ENCODE measurements around the gene CYP3A7. TPM values are rescaled to one million over a fixed set of nuclear protein-coding genes. Genes with fewer than 3 reads are reported as not detected.
"Not testable (repeated sequence)": the region's sequence is repeated elsewhere in the genome, so short reads cannot be mapped to it uniquely, and the experiment has no call there.

The CYP3A7 gene
- not detected in 2 replicates for total RNA-seq (2014; rRNA removed; shearing (Covaris generic))

GRCh38 chr7:99734987-99735386 lies at the start of gene CYP3A7:
TSS of gene CYP3A7 (minus strand) at chr7:99735196. CDS start at chr7:99735093, 103 bp downstream.
- DNase-seq (ENCODE audit: low read depth) = no peak

DNA sequence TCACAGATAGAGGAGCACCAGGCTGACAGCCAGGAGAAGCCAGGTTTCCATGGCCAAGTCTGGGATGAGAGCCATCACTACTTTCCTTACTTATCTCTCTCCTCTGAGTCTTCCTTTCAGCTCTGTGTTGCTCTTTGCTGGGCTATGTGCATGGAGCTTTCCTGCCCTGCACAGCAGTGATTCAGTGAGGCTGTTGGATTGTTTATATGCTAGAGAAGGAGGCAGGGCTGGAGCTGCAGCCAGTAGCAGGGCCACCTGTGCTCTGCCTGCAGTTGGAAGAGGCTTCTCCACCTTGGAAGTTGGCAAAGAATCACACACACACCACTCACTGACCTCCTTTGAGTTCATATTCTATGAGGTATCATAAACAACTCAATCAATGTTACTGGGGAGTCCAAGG lies 49.0 kb upstream of the CYP3A7 start, which contains the start of gene CYP3A4:
Gene CYP3A4 (minus strand): TSS at position 178 of the 400 bp plus-strand sequence. CDS start 103 bp downstream, at position 75.
- no peak for DNase-seq (ENCODE audit: low read depth)

DNA sequence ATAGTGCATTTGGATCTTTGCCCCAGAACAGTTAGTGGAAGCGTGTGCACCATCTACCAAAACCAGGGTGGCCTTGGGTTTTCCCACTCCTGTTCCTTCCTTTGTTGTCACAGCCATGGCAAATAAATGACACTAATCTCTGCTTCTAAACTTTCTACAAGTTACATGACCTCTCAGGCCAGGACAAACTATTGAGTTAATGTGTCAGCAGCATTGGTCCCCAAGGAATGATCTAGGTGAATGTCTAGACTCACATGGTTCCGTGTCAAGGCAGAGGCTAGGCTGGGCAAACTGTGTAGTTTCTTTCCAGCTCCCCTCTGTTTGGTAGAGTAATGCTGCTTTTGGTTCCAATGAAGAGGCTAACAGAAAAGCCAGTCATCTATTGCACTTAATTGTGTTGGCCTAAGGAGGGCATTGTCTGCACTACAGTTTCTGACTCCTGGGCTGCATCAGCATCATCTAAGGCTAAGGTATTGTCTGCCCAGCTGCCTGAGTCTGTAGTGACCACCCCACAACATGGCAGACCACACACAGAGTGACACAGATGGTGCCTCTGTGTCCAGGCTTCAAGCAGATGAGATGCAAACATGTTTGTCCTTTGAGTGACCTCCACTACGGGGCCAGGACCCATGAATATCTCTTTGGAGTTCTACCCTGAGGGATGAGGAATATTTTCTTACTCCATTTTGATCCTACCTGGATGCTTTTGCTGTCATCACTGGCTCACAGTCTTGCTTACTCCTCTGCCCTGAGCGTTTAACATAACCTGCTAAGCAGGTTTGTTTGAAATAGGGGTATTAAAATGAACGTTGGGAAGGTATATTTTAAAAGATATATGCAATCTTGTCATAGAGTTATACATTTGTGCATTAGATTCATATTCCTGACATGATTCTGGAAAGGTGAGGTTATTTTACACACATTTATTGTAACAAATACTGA lies 47.3 kb upstream of the CYP3A7 start:
- no peak for DNase-seq (ENCODE audit: low read depth)

DNA sequence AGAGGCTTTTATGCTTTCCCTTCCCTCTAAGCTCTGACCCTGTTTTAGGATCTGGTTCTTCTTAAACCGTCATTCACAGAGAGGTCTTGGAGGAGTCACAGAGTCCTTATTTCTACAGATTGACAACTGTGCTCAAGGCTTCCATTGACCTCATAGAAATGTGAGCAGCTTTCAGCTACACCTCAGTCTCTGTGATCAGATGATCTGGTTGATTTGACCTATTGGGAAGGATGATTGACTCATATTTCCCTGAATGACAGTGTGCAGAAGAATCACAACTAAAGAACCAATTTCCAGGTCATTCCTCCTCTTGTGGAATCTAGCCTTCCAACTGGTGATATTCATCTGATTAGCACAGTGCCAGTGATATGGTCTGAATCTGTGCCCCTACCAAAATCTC lies 45.6 kb upstream of the CYP3A7 start:
- DNase-seq (ENCODE audit: low read depth) = no peak

- DNase-seq (ENCODE audit: low read depth) = no peak
These were observed 45.0 kb upstream of the CYP3A7 start for GRCh38 chr7:99779949-99780348.

DNA sequence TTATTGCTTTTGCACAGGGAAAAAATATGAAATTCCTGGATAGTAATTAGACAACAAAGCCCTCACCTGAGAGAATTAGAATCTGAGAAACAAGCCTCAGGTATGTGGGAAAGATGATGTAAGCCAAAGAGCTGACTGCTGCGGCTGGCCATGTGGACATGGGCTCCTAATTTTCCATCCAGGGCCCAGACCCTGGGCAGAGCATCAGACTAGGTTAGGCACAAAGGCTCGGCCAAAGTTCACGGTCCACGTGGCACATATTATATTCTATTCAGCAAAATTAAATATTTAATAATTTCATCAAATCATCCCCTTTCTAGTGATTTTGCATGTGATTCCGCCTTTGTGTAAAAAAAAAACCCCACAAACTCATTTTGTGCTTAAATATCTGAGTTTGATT lies 43.9 kb upstream of the CYP3A7 start:
- no peak for DNase-seq (ENCODE audit: low read depth)

- not testable (repeated sequence) for DNase-seq (ENCODE audit: low read depth)
These were observed 38.4 kb upstream of the CYP3A7 start for GRCh38 chr7:99773395-99773794.

GRCh38 chr7:99772565-99772964 lies 37.6 kb upstream of the CYP3A7 start:
- no peak for DNase-seq (ENCODE audit: low read depth)

GRCh38 chr7:99769494-99769893 lies 34.5 kb upstream of the CYP3A7 start:
- not testable (repeated sequence) for DNase-seq (ENCODE audit: low read depth)

DNA sequence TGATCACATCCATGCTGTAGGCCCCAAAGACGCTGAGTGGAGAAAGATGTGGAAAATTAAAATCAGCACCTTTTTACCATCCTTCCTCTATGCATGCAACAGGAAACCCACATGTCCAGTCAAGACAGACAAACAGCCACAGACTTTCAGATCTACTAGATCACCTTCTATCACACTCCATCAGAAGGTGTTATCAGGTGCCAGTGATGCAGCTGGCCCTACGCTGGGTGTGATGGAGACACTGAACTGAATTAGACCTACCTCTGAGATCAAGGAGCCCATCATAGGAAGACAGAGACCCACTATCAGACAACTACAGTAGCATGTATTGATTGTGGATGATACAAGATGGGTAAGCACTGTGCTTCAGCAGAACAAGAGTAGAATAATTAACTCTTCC lies 33.5 kb upstream of the CYP3A7 start:
- DNase-seq (ENCODE audit: low read depth) = no peak

DNA sequence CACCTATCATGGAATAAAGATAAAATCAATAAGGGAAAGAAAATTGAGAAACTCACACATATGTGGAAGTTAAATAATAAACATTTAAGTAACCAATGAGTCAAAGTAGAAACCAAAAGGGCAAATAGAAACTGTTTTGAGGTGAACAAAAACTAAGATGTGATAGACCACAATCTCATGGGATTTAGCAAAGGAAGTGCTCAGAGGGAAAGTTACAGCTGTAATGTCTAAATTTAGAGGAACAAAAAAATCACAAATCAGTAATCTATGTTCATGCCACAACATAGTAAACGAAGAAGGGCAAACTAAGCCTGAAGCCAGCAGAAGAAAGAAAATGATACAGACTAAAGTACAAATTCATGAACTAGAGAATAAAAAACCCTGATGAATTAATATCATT lies 32.7 kb upstream of the CYP3A7 start:
- DNase-seq (ENCODE audit: low read depth) = no peak

DNA sequence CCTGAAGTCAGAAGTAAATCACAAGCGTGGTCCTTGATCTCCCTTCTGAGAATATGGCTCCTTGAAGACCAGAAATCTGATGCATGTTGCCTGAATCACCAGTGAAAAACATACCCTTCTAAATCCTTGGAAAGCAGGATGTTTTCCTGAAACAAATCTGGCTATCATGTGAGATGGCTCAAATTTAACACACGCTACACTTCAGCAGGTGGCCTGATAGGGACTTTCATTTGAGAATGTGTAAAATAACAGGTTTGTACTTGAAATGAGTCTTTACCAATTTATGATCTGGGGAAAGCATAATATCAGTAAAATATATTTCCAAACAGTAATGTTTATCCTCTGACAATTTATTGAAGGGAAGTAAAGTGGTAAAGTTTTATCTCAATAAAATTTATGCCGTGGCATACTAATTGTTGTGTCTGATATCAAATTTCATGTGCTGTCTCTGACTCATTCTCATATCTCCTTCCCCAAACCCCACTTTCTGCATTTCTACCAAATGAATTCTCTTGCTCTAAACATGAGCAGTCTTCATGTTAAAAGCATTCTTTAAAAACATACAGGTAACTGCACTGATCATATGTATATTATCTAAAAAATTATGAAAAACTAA lies 31.6 kb upstream of the CYP3A7 start:
- DNase-seq (ENCODE audit: low read depth) = peak; percentile 22

DNA sequence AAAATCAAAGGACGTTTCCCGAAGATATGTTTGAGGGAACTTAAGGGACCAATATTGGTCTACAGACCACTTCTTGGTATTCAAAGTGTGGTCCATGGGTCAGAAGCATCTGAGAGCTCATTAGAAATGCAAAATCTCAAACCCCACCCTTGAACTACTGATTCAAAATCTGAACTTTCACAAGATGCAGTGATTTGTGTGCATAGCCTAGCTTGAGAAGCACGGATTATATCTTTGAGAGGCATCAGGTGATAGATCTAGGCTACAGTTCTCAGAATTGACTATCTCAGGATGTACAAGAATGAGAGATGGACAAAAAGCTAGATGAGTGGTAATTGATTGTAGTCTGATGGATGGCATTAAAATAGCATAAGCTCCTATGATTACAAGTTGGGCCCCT lies 29.5 kb upstream of the CYP3A7 start:
- DNase-seq (ENCODE audit: low read depth) = no peak

DNA sequence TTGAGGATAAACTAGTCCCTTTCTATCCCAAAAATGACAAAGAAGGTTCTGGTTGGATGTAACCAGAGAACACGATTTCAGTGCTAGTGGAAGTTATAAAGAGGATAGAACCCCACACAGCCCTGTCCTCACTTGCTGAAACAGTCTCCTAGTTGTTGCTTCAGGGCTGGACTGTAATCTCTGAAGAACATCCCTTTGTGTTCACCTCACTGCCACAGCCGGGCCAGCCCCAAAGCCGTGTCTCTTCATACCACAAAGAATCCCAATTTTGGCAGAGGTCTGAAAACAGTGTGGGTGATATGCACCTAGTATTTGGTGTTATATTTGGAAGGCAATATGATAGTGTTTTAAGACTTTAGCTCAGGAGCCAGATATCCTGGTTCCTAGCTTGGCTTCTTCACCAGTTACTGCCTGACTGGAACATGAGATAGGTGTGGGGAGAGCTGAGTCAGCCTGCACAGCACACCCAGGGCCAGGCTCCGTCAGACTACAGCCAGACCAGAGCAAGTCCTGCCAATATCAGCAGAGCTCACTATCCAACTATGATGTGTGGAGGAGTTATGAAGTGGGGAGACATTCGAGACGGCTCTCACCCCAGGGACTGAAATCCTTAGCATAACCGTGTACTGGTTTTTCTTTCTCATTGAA lies 27.8 kb upstream of the CYP3A7 start:
- DNase-seq (ENCODE audit: low read depth) = peak; percentile 58

DNA sequence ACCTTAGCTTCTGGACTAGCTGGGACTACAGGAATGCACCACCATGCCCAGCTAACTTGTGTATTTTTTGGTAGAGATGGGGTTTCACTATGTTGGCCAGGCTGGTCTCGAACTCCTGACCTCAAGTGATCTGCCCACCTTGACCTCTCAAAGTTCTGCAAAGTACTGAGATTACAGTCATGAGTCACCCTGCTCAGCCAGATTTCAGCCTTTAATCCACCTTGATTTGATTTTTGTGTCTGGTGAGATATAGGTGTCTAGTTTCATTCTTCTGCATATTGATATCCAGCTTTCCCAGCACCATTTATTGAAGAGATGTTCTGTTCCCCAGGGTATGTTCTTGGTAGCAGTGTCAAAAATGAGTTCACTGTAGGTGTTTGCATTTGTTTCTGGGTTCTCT lies 20.1 kb upstream of the CYP3A7 start:
- DNase-seq (ENCODE audit: low read depth) = no peak

- DNase-seq (ENCODE audit: low read depth) = no peak
These were observed 17.4 kb upstream of the CYP3A7 start for GRCh38 chr7:99752356-99752755.

- DNase-seq (ENCODE audit: low read depth) = peak; percentile 59
These were observed 16.5 kb upstream of the CYP3A7 start for GRCh38 chr7:99751322-99752052.

DNA sequence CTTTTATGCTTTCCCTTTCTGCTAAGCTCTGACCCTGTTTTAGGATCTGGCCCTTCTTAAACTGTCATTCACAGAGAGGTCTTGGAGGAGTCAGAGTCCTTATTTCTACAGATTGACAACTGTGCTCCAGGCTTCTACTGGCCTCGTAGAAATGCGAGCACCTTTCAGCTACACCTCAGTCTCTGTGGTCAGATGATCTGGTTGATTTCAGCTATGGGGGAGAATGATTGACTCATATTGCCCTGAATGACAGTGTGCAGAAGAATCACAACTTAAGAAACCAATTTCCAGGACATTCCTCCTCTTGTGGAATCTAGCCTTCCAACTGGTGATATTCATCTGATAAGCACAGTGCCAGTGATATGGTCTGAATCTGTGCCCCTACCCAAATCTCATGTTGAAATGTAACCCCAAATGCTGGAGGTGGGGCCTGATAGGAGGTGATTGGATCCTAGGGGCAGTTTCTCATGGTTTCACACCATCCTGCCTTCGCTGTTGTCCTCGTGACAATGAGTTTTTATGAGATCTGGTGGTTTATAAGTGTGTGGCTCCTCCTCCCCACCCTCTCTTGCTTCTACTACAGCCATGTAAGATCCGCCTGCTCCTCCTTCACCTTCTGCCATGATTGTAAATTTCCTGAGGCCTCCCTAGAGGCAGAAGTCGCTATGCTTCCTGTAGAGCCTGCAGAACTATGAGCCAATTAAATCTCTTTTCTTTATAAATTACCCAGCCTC lies 14.0 kb upstream of the CYP3A7 start:
- peak; percentile 21 for DNase-seq (ENCODE audit: low read depth)

DNA sequence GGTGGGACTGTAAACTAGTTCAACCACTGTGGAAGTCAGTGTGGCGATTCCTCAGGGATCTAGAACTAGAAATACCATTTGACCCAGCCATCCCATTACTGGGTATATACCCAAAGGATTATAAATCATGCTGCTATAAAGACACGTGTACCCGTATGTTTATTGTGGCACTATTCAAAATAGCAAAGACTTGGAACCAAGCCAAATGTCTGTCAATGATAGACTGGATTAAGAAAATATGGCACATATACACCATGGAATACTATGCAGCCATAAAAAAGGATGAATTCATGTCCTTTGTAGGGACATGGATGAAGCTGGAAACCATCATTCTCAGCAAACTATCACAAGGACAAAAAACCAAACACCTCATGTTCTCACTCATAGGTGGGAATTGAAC lies 11.9 kb upstream of the CYP3A7 start:
- not testable (repeated sequence) for DNase-seq (ENCODE audit: low read depth)

- not testable (repeated sequence) for DNase-seq (ENCODE audit: low read depth)
These were observed 10.4 kb upstream of the CYP3A7 start for GRCh38 chr7:99745395-99745794.
